ENCODE data around the gene PKNOX2.

PKNOX2 gene

DNA sequence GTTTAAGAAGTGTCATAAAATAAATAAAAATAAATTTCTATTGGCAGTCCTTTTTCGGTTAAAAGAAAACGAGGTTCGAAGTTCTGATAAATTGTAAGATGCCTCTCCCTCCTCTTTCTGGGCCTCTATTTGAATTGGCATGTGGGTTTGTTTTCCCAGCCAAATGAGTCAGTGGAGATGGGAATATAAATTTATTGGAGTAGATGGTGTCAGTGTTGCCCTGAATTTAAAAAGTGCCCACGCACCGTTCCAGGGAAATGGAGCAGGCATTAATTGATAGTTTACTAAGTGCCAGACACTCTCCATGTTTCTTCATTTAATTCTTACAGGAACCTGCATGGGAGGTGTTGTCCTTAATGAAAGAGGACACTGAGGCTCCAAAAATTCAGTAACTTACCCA lies 212.3 kb downstream of the PKNOX2 start:
- no peak overlapping the region for H3K27ac ChIP-seq (replicated peaks)
- H3K4me3 ChIP-seq (replicated peaks; ENCODE audit: insufficient read depth, low read length): no peak overlapping the region
- no peak for DNase-seq (ENCODE audit: low read depth in 1 of 2, low spot score in 1 of 2)
- H3K27me3 ChIP-seq (ENCODE audit: insufficient read depth, poor library complexity, severe bottlenecking): peaks cover 3% of the 10 kb centered on the region
- TF ChIP-seq, protein P1, sequence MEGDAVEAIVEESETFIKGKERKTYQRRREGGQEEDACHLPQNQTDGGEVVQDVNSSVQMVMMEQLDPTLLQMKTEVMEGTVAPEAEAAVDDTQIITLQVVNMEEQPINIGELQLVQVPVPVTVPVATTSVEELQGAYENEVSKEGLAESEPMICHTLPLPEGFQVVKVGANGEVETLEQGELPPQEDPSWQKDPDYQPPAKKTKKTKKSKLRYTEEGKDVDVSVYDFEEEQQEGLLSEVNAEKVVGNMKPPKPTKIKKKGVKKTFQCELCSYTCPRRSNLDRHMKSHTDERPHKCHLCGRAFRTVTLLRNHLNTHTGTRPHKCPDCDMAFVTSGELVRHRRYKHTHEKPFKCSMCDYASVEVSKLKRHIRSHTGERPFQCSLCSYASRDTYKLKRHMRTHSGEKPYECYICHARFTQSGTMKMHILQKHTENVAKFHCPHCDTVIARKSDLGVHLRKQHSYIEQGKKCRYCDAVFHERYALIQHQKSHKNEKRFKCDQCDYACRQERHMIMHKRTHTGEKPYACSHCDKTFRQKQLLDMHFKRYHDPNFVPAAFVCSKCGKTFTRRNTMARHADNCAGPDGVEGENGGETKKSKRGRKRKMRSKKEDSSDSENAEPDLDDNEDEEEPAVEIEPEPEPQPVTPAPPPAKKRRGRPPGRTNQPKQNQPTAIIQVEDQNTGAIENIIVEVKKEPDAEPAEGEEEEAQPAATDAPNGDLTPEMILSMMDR (IDR thresholded peaks at IDR 0.05; ENCODE audit: insufficient read depth, low read length): no peak
- TF ChIP-seq SPI1 (IDR thresholded peaks at IDR 0.05; ENCODE audit: borderline replicate concordance, low read depth): no peak

- no peak for DNase-seq (ENCODE audit: low read depth in 1 of 2, low spot score in 1 of 2)
- no peak overlapping the region for H3K27ac ChIP-seq (replicated peaks)
- no peak overlapping the region for H3K4me3 ChIP-seq (replicated peaks; ENCODE audit: insufficient read depth, low read length)
- H3K27me3 ChIP-seq (ENCODE audit: insufficient read depth, poor library complexity, severe bottlenecking): peaks cover 2% of the 10 kb centered on the region
- TF ChIP-seq, protein P1 (IDR thresholded peaks at IDR 0.05; ENCODE audit: insufficient read depth, low read length): no peak
- TF ChIP-seq SPI1 (IDR thresholded peaks at IDR 0.05; ENCODE audit: borderline replicate concordance, low read depth) (no peak), POLR2AphosphoS5 (IDR thresholded peaks at IDR 0.05; ENCODE audit: low read depth) (no peak), GABPA (IDR thresholded peaks at IDR 0.05; ENCODE audit: low read depth) (no peak), REST (IDR thresholded peaks at IDR 0.05; ENCODE audit: insufficient replicate concordance, low read depth) (no peak)
These were observed 213.5 kb downstream of the PKNOX2 start for GRCh38 chr11:125378083-125378482.

DNA sequence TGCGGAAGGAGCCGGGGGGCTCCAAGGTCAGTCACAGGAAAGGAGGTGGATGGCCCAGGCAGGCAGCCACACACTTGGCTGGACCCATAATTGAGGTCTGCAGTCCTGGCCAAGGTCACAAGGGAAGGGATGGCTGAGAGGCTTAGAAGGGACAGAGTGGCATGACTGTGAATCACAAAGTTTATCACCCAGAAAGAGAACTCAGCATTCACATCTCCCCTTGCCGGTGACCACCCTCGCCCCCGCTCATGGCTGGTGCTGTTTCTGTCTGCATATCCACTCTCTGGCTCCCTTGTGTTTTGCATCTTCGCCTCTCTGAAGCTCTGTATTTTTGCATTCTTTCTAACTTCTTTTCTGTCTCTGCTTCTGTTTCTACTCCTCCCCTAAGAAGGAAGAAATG lies 214.0 kb downstream of the PKNOX2 start:
- DNase-seq (ENCODE audit: low read depth in 1 of 2, low spot score in 1 of 2): no peak
- TF ChIP-seq, protein P1 (IDR thresholded peaks at IDR 0.05; ENCODE audit: insufficient read depth, low read length): no peak
- no peak for TF ChIP-seq POLR2AphosphoS5 (IDR thresholded peaks at IDR 0.05; ENCODE audit: low read depth)
- no peak overlapping the region for H3K27ac ChIP-seq (replicated peaks)
- peaks cover 2% of the 10 kb centered on the region for H3K27me3 ChIP-seq (ENCODE audit: insufficient read depth, poor library complexity, severe bottlenecking)
- no peak overlapping the region for H3K4me3 ChIP-seq (replicated peaks; ENCODE audit: insufficient read depth, low read length)

GRCh38 chr11:125379565-125379964 lies 215.0 kb downstream of the PKNOX2 start:
- TF ChIP-seq, protein P1 (IDR thresholded peaks at IDR 0.05; ENCODE audit: insufficient read depth, low read length): no peak
- TF ChIP-seq SPI1 (IDR thresholded peaks at IDR 0.05; ENCODE audit: borderline replicate concordance, low read depth) (no peak), GABPA (IDR thresholded peaks at IDR 0.05; ENCODE audit: low read depth) (no peak), POLR2AphosphoS5 (IDR thresholded peaks at IDR 0.05; ENCODE audit: low read depth) (no peak)

GRCh38 chr11:125379981-125380380 lies 215.4 kb downstream of the PKNOX2 start:
- DNase-seq (ENCODE audit: low read depth in 1 of 2, low spot score in 1 of 2): no peak
- TF ChIP-seq REST (IDR thresholded peaks at IDR 0.05; ENCODE audit: insufficient replicate concordance, low read depth) (no peak), SPI1 (IDR thresholded peaks at IDR 0.05; ENCODE audit: borderline replicate concordance, low read depth) (no peak), POLR2AphosphoS5 (IDR thresholded peaks at IDR 0.05; ENCODE audit: low read depth) (no peak)
- TF ChIP-seq, protein P1 (IDR thresholded peaks at IDR 0.05; ENCODE audit: insufficient read depth, low read length): no peak
- Histone ChIP-seq H3K4me3 (replicated peaks; ENCODE audit: insufficient read depth, low read length) (no peak overlapping the region), H3K27me3 (ENCODE audit: insufficient read depth, poor library complexity, severe bottlenecking) (peaks cover 2% of the 10 kb centered on the region), H3K27ac (replicated peaks) (no peak overlapping the region)

More at GRCh38 chr11:125379565-125379964, 215.0 kb downstream of the PKNOX2 start:
- Histone ChIP-seq H3K27ac (replicated peaks) (no peak overlapping the region), H3K4me3 (replicated peaks; ENCODE audit: insufficient read depth, low read length) (no peak overlapping the region), H3K27me3 (ENCODE audit: insufficient read depth, poor library complexity, severe bottlenecking) (peaks cover 2% of the 10 kb centered on the region)
- DNase-seq (ENCODE audit: low read depth in 1 of 2, low spot score in 1 of 2): no peak
